NCI-H1048 (cell line): Measurements from ENCODE around the gene GKAP1.
"Not testable (repeated sequence)": the region's sequence is repeated elsewhere in the genome, so short reads cannot be mapped to it uniquely, and the experiment has no call there.

Source experiments
- DNase-seq: peaks from one replicate; lab custom pipeline; 2025; lab: John Stamatoyannopoulos, UW

GKAP1 gene

GRCh38 chr9:83728591-83729368, 88.8 kb downstream of the GKAP1 start:
- not testable (repeated sequence) for DNase-seq

GRCh38 chr9:83724436-83724835, 93.1 kb downstream of the GKAP1 start:
- no peak for DNase-seq

GRCh38 chr9:83722726-83723495, 94.7 kb downstream of the GKAP1 start:
- no peak for DNase-seq

- DNase-seq, result no peak
Measured at GRCh38 chr9:83721509-83721908, 96.1 kb downstream of the GKAP1 start.

GRCh38 chr9:83715794-83716193, 101.8 kb downstream of the GKAP1 start:
- no peak for DNase-seq

- DNase-seq, result no peak
Measured at GRCh38 chr9:83715221-83715620, 102.3 kb downstream of the GKAP1 start.

GRCh38 chr9:83714329-83714728, 103.2 kb downstream of the GKAP1 start:
- DNase-seq, result no peak

- DNase-seq, result no peak
Measured at GRCh38 chr9:83708515-83709158, 108.9 kb downstream of the GKAP1 start.

- peak; percentile 82 for DNase-seq
Measured at GRCh38 chr9:83707768-83708514, 109.6 kb downstream of the GKAP1 start, which contains the start of gene UBQLN1. Gene UBQLN1 (minus strand): TSS chr9:83707958. CDS start chr9:83707679, 279 bp downstream.

GRCh38 chr9:83707518-83707767, 110.1 kb downstream of the GKAP1 start:
- DNase-seq, result no peak

- no peak for DNase-seq
Measured at GRCh38 chr9:83706676-83707517, 110.7 kb downstream of the GKAP1 start.

- DNase-seq, result not testable (repeated sequence)
Measured at GRCh38 chr9:83705219-83705651, 112.3 kb downstream of the GKAP1 start.

- no peak for DNase-seq
Measured at GRCh38 chr9:83701769-83702168, 115.8 kb downstream of the GKAP1 start.

GRCh38 chr9:83701286-83701685, 116.3 kb downstream of the GKAP1 start:
- no peak for DNase-seq

GRCh38 chr9:83699615-83700014, 118.0 kb downstream of the GKAP1 start:
- DNase-seq, result no peak

- no peak for DNase-seq
Measured at GRCh38 chr9:83698976-83699585, 118.5 kb downstream of the GKAP1 start.

GRCh38 chr9:83691492-83691891, 126.1 kb downstream of the GKAP1 start:
- DNase-seq, result no peak
